Stimulated activated CD4-positive, alpha-beta T cell treated with anti-CD3 and anti-CD28 coated beads, Interleukin-12 subunit alpha, Interleukin-12 subunit beta, amount 100 ng/mL, for 48 hours (primary cell): ENCODE data around the gene PDK1.

ENCODE experiments used
- DNase-seq, 3 donors: peaks; one replicate each; pipeline ENCODE4 v3.0.0-alpha.2; 2020; ENCODE audit warnings: low read depth in 2 of 3, low spot score in 1 of 3

Gene PDK1

GRCh38 chr2:172596776-172597175 is 40.9 kb downstream of the PDK1 start:
- DNase-seq, result no peak

GRCh38 chr2:172597176-172597842 is 41.4 kb downstream of the PDK1 start:
- no peak for DNase-seq

GRCh38 chr2:172599947-172600346 is 44.1 kb downstream of the PDK1 start:
- no peak for DNase-seq

- DNase-seq, result no peak
Observed at GRCh38 chr2:172600557-172601008, 44.7 kb downstream of the PDK1 start.

- DNase-seq, result no peak
Observed at GRCh38 chr2:172606285-172606684, 50.4 kb downstream of the PDK1 start.

GRCh38 chr2:172607379-172607928 is 51.6 kb downstream of the PDK1 start:
- DNase-seq, result no peak

- no peak for DNase-seq
Observed at GRCh38 chr2:172609488-172609887, 53.6 kb downstream of the PDK1 start.

- no peak for DNase-seq
Observed at GRCh38 chr2:172612051-172612450, 56.2 kb downstream of the PDK1 start.

GRCh38 chr2:172613040-172613439 is 57.1 kb downstream of the PDK1 start:
- DNase-seq, result no peak

GRCh38 chr2:172613615-172614231 is 57.8 kb downstream of the PDK1 start:
- DNase-seq, result no peak

- DNase-seq, result no peak
Observed at GRCh38 chr2:172614932-172615331, 59.0 kb downstream of the PDK1 start.

GRCh38 chr2:172615727-172616261 is 59.9 kb downstream of the PDK1 start:
- no peak for DNase-seq

- no peak for DNase-seq
Observed at GRCh38 chr2:172617115-172617514, 61.2 kb downstream of the PDK1 start.

- no peak for DNase-seq
Observed at GRCh38 chr2:172623249-172623965, 67.5 kb downstream of the PDK1 start.

- DNase-seq, result no peak
Observed at GRCh38 chr2:172624996-172625395, 69.1 kb downstream of the PDK1 start.

GRCh38 chr2:172627181-172627580 is 71.3 kb downstream of the PDK1 start:
- no peak for DNase-seq

- DNase-seq, result no peak
Observed at GRCh38 chr2:172628085-172628484, 72.2 kb downstream of the PDK1 start.

GRCh38 chr2:172629586-172629985 is 73.7 kb downstream of the PDK1 start:
- no peak for DNase-seq

GRCh38 chr2:172630181-172630580 is 74.3 kb downstream of the PDK1 start:
- no peak for DNase-seq

- DNase-seq, result no peak
Observed at GRCh38 chr2:172634477-172634876, 78.6 kb downstream of the PDK1 start.

GRCh38 chr2:172635548-172635947 is 79.7 kb downstream of the PDK1 start:
- no peak for DNase-seq

- no peak for DNase-seq
Observed at GRCh38 chr2:172639256-172639655, 83.4 kb downstream of the PDK1 start.
